ENCODE results near the gene MICALL2.

- TF ChIP-seq CTCF (IDR thresholded peaks at IDR 0.05): no peak
- TF ChIP-seq ZFX (IDR thresholded peaks at IDR 0.05; ENCODE audit: borderline replicate concordance): no peak
These were observed 33.0 kb upstream of the MICALL2 start for GRCh38 chr7:1492221-1492620.

Data from 22Rv1 (cell line).